SK-N-SH (cell line): ENCODE measurements around the gene MAML3. TPM values are rescaled to one million over a fixed set of nuclear protein-coding genes. Genes with fewer than 3 reads are reported as not detected.

ENCODE experiments used
- CTCF ChIA-PET: fragments of 300-600, 350-600 bp; formaldehyde crosslinking; extraction: SDS; loops from one replicate; lab custom pipeline; 2021; lab: Yijun Ruan, JAX
- POLR2A ChIA-PET: fragments of 350-600 bp; sonication (Branson Sonifier 250); formaldehyde crosslinking; extraction: SDS; loops from one replicate; lab custom pipeline; 2020; ENCODE audit warnings: antibody characterized with exemption, inconsistent platforms; lab: Yijun Ruan, JAX
- DNase-seq: peaks from one replicate; pipeline ENCODE4 v3.0.0; 2012
- H2AFZ ChIP-seq: fragments of 200-600 bp; sonication (generic); 2 replicates; pipeline ENCODE4 v1.8.1; 2016; ENCODE audit warnings: antibody characterized with exemption, mild to moderate bottlenecking, low read depth
- H3F3A ChIP-seq: fragments of 200-600 bp; sonication (generic); replicated peaks from 2 replicates; pipeline ENCODE3; 2016; ENCODE audit warnings: antibody characterized with exemption, mild to moderate bottlenecking; ENCODE audit not compliant: insufficient read depth
- H3K27ac ChIP-seq, 2 experiments: fragments of 200-500 bp in 1 of 2; fragments of 200-600 bp in 1 of 2; sonication (Bioruptor generic) in 1 of 2; sonication (generic), shearing (Covaris generic) in 1 of 2; 2 replicates each; pipeline versions ENCODE4 v1.5.1 to v1.6.1; 2014 to 2016; ENCODE audit warnings: low read depth in 2 of 2, inconsistent platforms in 1 of 2, low read length in 1 of 2, mild to moderate bottlenecking in 1 of 2, mixed read lengths in 1 of 2
- H3K27me3 ChIP-seq: fragments of 200-600 bp; sonication (generic), shearing (Covaris generic); 2 replicates; pipeline ENCODE4 v1.6.1; 2016; ENCODE audit warnings: mixed run types; ENCODE audit not compliant: insufficient read depth
- H3K36me3 ChIP-seq, 2 experiments: fragments of 200-500 bp in 1 of 2; fragments of 200-600 bp in 1 of 2; sonication (Bioruptor generic) in 1 of 2; sonication (generic) in 1 of 2; replicated peaks in 1 of 2; 2 replicates each; pipeline versions ENCODE3 to v1.5.1; 2014 to 2016; ENCODE audit warnings: low read length in 1 of 2, mild to moderate bottlenecking in 1 of 2; ENCODE audit not compliant: insufficient read depth in 2 of 2, control insufficient read depth in 1 of 2
- H3K4me1 ChIP-seq, 2 experiments: fragments of 200-500 bp in 1 of 2; fragments of 200-600 bp in 1 of 2; sonication (Bioruptor generic) in 1 of 2; sonication (generic), shearing (Covaris generic) in 1 of 2; 2 replicates each; pipeline versions ENCODE4 v1.5.1 to v1.6.1; 2014 to 2016; ENCODE audit warnings: low read depth in 1 of 2, low read length in 1 of 2, mixed run types in 1 of 2; ENCODE audit not compliant: insufficient read depth in 2 of 2, control insufficient read depth in 1 of 2
- H3K4me2 ChIP-seq: fragments of 200-600 bp; sonication (generic), shearing (Covaris generic); 2 replicates; pipeline ENCODE4 v1.6.1; 2017; ENCODE audit warnings: mixed run types
- H3K4me3 ChIP-seq, 2 experiments: fragments of 200-500 bp in 1 of 2; fragments of 200-600 bp in 1 of 2; sonication (Bioruptor generic) in 1 of 2; sonication (generic), shearing (Covaris generic) in 1 of 2; 2 replicates each; pipeline versions ENCODE4 v1.5.1 to v1.8.1; 2014 to 2016; ENCODE audit warnings: low read depth in 2 of 2, inconsistent platforms in 1 of 2, low read length in 1 of 2, mild to moderate bottlenecking in 1 of 2, mixed read lengths in 1 of 2, moderate library complexity in 1 of 2
- H3K79me2 ChIP-seq: fragments of 200-600 bp; sonication (generic); 2 replicates; pipeline ENCODE4 v1.8.1; 2017; ENCODE audit warnings: mild to moderate bottlenecking; ENCODE audit not compliant: insufficient read depth
- H3K9ac ChIP-seq: fragments of 200-600 bp; sonication (generic); 2 replicates; pipeline ENCODE4 v1.6.1; 2017; ENCODE audit warnings: mixed run types
- H3K9me2 ChIP-seq: fragments of 200-600 bp; sonication (generic); 2 replicates; pipeline ENCODE4 v1.6.1; 2017; ENCODE audit warnings: mixed run types
- H3K9me3 ChIP-seq: fragments of 200-600 bp; sonication (generic); 2 replicates; pipeline ENCODE4 v1.6.1; 2017; ENCODE audit warnings: mixed run types, mild to moderate bottlenecking, moderate library complexity
- H4K20me1 ChIP-seq: fragments of 200-600 bp; sonication (generic); 2 replicates; pipeline ENCODE4 v1.6.1; 2017; ENCODE audit warnings: mild to moderate bottlenecking, mixed run types; ENCODE audit not compliant: insufficient read depth
- CHD2 ChIP-seq: fragments of 150-350 bp; IDR thresholded peaks from 2 replicates; pipeline ENCODE4 v1.6.1; 2018; ENCODE audit warnings: low read length; ENCODE audit not compliant: partially characterized antibody
- CTCF ChIP-seq: fragments of 200-600 bp; sonication (generic); IDR thresholded peaks from 2 replicates; pipeline ENCODE4 v1.6.1; 2017; ENCODE audit warnings: antibody characterized with exemption, mild to moderate bottlenecking, moderate library complexity
- ELF1 ChIP-seq: IDR thresholded peaks from 2 replicates; pipeline ENCODE4 v1.4.0; 2012
- EP300 ChIP-seq, 2 experiments: IDR thresholded peaks; 2 replicates each; pipeline versions ENCODE4 v1.4.0 to v1.6.1; 2012; ENCODE audit warnings: borderline replicate concordance in 1 of 2, low read depth in 1 of 2, low read length in 1 of 2
- FOSL2 ChIP-seq: IDR thresholded peaks from 2 replicates; pipeline ENCODE4 v1.4.0; 2012; ENCODE audit warnings: low read depth, mild to moderate bottlenecking, moderate library complexity, borderline replicate concordance
- FOXJ3 ChIP-seq: sonication (generic); formaldehyde crosslinking; IDR thresholded peaks from 2 replicates; pipeline ENCODE4 v1.5.1; 2020; ENCODE audit warnings: mild to moderate bottlenecking, missing genetic modification reagents
- FOXM1 ChIP-seq: IDR thresholded peaks from 2 replicates; pipeline ENCODE4 v1.4.0; 2012; ENCODE audit warnings: low read depth, mild to moderate bottlenecking
- GABPA ChIP-seq: IDR thresholded peaks from 2 replicates; pipeline ENCODE4 v1.4.0; 2012; ENCODE audit warnings: low read depth, mild to moderate bottlenecking
- IRF3 ChIP-seq: fragments of 150-350 bp; IDR thresholded peaks from 2 replicates; pipeline ENCODE4 v1.6.1; 2016; ENCODE audit warnings: mild to moderate bottlenecking, low read depth, low read length
- JUND ChIP-seq: IDR thresholded peaks from 2 replicates; pipeline ENCODE4 v1.4.0; 2012
- MEF2A ChIP-seq: IDR thresholded peaks from 2 replicates; pipeline ENCODE4 v1.4.0; 2012; ENCODE audit warnings: low read depth, borderline replicate concordance
- MXI1 ChIP-seq: IDR thresholded peaks from 2 replicates; pipeline ENCODE4 v1.6.1; 2012; ENCODE audit warnings: mild to moderate bottlenecking, low read depth, low read length, improper control_type of control experiment
- PBX3 ChIP-seq: IDR thresholded peaks from 2 replicates; pipeline ENCODE4; 2012
- POLR2AphosphoS5 ChIP-seq: IDR thresholded peaks from 2 replicates; pipeline ENCODE4 v1.6.1; 2012; ENCODE audit warnings: low read depth, low read length
- RCOR1 ChIP-seq: fragments of 150-350 bp; IDR thresholded peaks from 2 replicates; pipeline ENCODE4 v1.6.1; 2017; ENCODE audit warnings: antibody characterized with exemption, low read length
- RFX5 ChIP-seq: IDR thresholded peaks from 2 replicates; pipeline ENCODE4 v1.6.1; 2012; ENCODE audit warnings: mild to moderate bottlenecking, improper control_type of control experiment, low read length
- RXRA ChIP-seq: IDR thresholded peaks from 2 replicates; pipeline ENCODE4 v1.4.0; 2012; ENCODE audit warnings: low read depth, mild to moderate bottlenecking, borderline replicate concordance
- TAF1 ChIP-seq: IDR thresholded peaks from 2 replicates; pipeline ENCODE4 v1.6.1; 2012; ENCODE audit warnings: low read depth, mild to moderate bottlenecking, low read length, moderate library complexity, borderline replicate concordance
- TEAD4 ChIP-seq: IDR thresholded peaks from 2 replicates; pipeline ENCODE4 v1.4.0; 2012; ENCODE audit warnings: mild to moderate bottlenecking, borderline replicate concordance; ENCODE audit not compliant: insufficient read depth
- USF1 ChIP-seq: IDR thresholded peaks from 2 replicates; pipeline ENCODE4 v1.4.0; 2012; ENCODE audit warnings: low read depth, borderline replicate concordance
- YY1 ChIP-seq: IDR thresholded peaks from 2 replicates; pipeline ENCODE4 v1.4.0; 2012; ENCODE audit warnings: low read depth, mild to moderate bottlenecking
- ZBTB33 ChIP-seq: IDR thresholded peaks from 2 replicates; pipeline ENCODE4 v1.4.0; 2012; ENCODE audit warnings: low read depth, borderline replicate concordance
- WGBS: methylation state at CpG from one replicate; pipeline ENCODE4 v1.1.6; 2017; ENCODE audit warnings: low lambda C conversion rate; 5-methylcytosine and 5-hydroxymethylcytosine counted together
- polyA plus RNA-seq, 3 experiments: library from polyadenylated mRNA; depleted of rRNA; stranded (reverse); fragments of >200 nt; gene quantifications; 2 replicates each; pipeline ENCODE4 v1.2.3, GENCODE V29; 2012

MAML3 gene
- polyA plus RNA-seq, 1 of the 3 experiments (the other 2 are of a cell fraction) = 5.3 TPM

- peak; percentile 50 for TF ChIP-seq CTCF
- 0 out of 2 replicates have a peak, but pooled peaks have one; percentile 43 for TF ChIP-seq FOSL2
- no peak for TF ChIP-seq POLR2AphosphoS5
- no peak for TF ChIP-seq USF1
- no peak for TF ChIP-seq TEAD4
- TF ChIP-seq, all 33 proteins: peak for 3
These were observed 263.2 kb downstream of the MAML3 start (continued) for GRCh38 chr4:139890816-139891215.

- no peaks in the 10 kb centered on the region; the same call in 1 of the 2 replicates for H3K79me2 ChIP-seq
- TF ChIP-seq CTCF = no peak
- no peak for TF ChIP-seq FOXM1
- TF ChIP-seq IRF3 = no peak
- TF ChIP-seq RCOR1 = peak; percentile 64; the same call in 1 of the 2 replicates
- TF ChIP-seq POLR2AphosphoS5 = no peak; the same call in 1 of the 2 replicates
- TF ChIP-seq RFX5 = peak; percentile 22; the same call in 1 of the 2 replicates
- no peak for TF ChIP-seq RXRA
- TF ChIP-seq PBX3 = no peak
- no peak for TF ChIP-seq YY1
- TF ChIP-seq GABPA = no peak; the same call in 1 of the 2 replicates
- TF ChIP-seq ZBTB33 = no peak
- no peak for TF ChIP-seq ELF1
- peak in 1 of 2 experiments; percentile 92; a peak in 2 of 4 replicates for TF ChIP-seq EP300 (IDR thresholded peaks at IDR 0.05; ENCODE audit: borderline replicate concordance in 1 of 2, low read depth in 1 of 2, low read length in 1 of 2)
- no peak for TF ChIP-seq TAF1
- peak; percentile 80 for TF ChIP-seq MXI1
- no peak for TF ChIP-seq MEF2A
- no peak for TF ChIP-seq JUND
- peak; percentile 98 for TF ChIP-seq FOXJ3 (CRISPR knock-in tag)
- peak; percentile 76 for TF ChIP-seq CHD2
These were observed 264.1 kb downstream of the MAML3 start for GRCh38 chr4:139889901-139890300.

More at GRCh38 chr4:139889901-139890300, 264.1 kb downstream of the MAML3 start:
- no peaks in the 10 kb centered on the region for H3K9me2 ChIP-seq
- H3K4me2 ChIP-seq = peak overlapping the region; percentile 69; the same call in 1 of the 2 replicates
- H3F3A ChIP-seq = peaks cover 10% of the 10 kb centered on the region
- H3K27ac ChIP-seq = peak overlapping the region; percentile 80 to 98; a peak in 3 of 4 replicates
- H3K27me3 ChIP-seq = no peaks in the 10 kb centered on the region
- H4K20me1 ChIP-seq = no peaks in the 10 kb centered on the region
- H3K36me3 ChIP-seq = no peaks in the 10 kb centered on the region
- no peak overlapping the region for H3K9ac ChIP-seq
- no peaks in the 10 kb centered on the region for H3K9me3 ChIP-seq
- ChIA-PET POLR2A (interaction anchor here (0.9 to 3.8 kb wide), 21 partner anchors 12 to 363 kb away, joined by 3 to 27 read pairs (median 5); partner anchors contain the start of gene MAML3), CTCF (interaction anchor here (0.7 to 1.8 kb wide), 10 partner anchors 11 to 364 kb away, joined by 3 to 7 read pairs (median 3); no protein-coding TSS in a partner anchor)
- DNase-seq = peak; percentile 79
- 59% methylated on average over 4 of the region's 6 CpGs for WGBS
- H3K4me1 ChIP-seq = peaks cover 36 to 42% of the 10 kb centered on the region in 2 experiments
- H2AFZ ChIP-seq = no peak overlapping the region
- no peak overlapping the region for H3K4me3 ChIP-seq
